Keratinocyte (primary cell): ENCODE results near the gene ERF. TPM values are rescaled to one million over a fixed set of nuclear protein-coding genes. Genes with fewer than 3 reads are reported as not detected.

Experiments used
- DNase-seq: peaks from one replicate; pipeline ENCODE4 v3.0.0-alpha.2; 2011; ENCODE audit warnings: low read depth, missing footprints, low spot score
- FAIRE-seq: peaks from 2 replicates; lab custom pipeline; 2011; peaks lifted over from hg19 to GRCh38; lab: Jason Lieb, UNC
- H2AFZ ChIP-seq: 2 replicates; pipeline ENCODE4 v1.6.0; 2012; ENCODE audit warnings: low read length, control low read depth, inconsistent platforms; ENCODE audit not compliant: control insufficient read depth
- H3K27ac ChIP-seq: 2 replicates; pipeline ENCODE4 v1.5.1; 2011; ENCODE audit warnings: low read length; ENCODE audit not compliant: control insufficient read depth, insufficient read depth
- H3K27me3 ChIP-seq: 3 replicates; pipeline ENCODE4 v1.6.0; 2011; ENCODE audit warnings: low read length; ENCODE audit not compliant: control insufficient read depth, insufficient read depth; ENCODE audit errors: extremely low read depth
- H3K36me3 ChIP-seq, 2 experiments: 2 replicates in 1 of 2; 3 replicates in 1 of 2; pipeline ENCODE4 v1.5.1; 2011; ENCODE audit warnings: low read length in 2 of 2, mild to moderate bottlenecking in 1 of 2; ENCODE audit not compliant: control insufficient read depth in 2 of 2, insufficient read depth in 2 of 2; ENCODE audit errors: extremely low read depth in 1 of 2
- H3K4me1 ChIP-seq: 3 replicates; pipeline ENCODE4 v1.5.1; 2011; ENCODE audit warnings: low read length; ENCODE audit not compliant: control insufficient read depth, insufficient read depth; ENCODE audit errors: extremely low read depth
- H3K4me2 ChIP-seq: 3 replicates; pipeline ENCODE4 v1.6.0; 2011; ENCODE audit warnings: low read depth, low read length; ENCODE audit not compliant: control insufficient read depth, insufficient read depth; ENCODE audit errors: extremely low read depth
- H3K4me3 ChIP-seq, 3 experiments: fragments of 200-600 bp in 1 of 3; sonication (generic) in 1 of 3; 2 replicates in 2 of 3; 3 replicates in 1 of 3; pipeline ENCODE4 v1.5.1; 2011 to 2016; ENCODE audit warnings: low read length in 3 of 3, mild to moderate bottlenecking in 3 of 3, control low read depth in 2 of 3, inconsistent platforms in 1 of 3, low read depth in 1 of 3, mixed read lengths in 1 of 3, mixed run types in 1 of 3, moderate library complexity in 1 of 3; ENCODE audit not compliant: control insufficient read depth in 2 of 3, insufficient read depth in 2 of 3; ENCODE audit errors: extremely low read depth in 1 of 3
- H3K79me2 ChIP-seq: 2 replicates; pipeline ENCODE4 v1.6.0; 2012; ENCODE audit warnings: low read length; ENCODE audit not compliant: control insufficient read depth, insufficient read depth
- H3K9ac ChIP-seq: 3 replicates; pipeline ENCODE4 v1.6.0; 2011; ENCODE audit warnings: low read length; ENCODE audit not compliant: control insufficient read depth, insufficient read depth; ENCODE audit errors: extremely low read depth
- H3K9me1 ChIP-seq: 3 replicates; pipeline ENCODE4 v1.6.0; 2011; ENCODE audit warnings: low read length; ENCODE audit not compliant: control insufficient read depth, insufficient read depth; ENCODE audit errors: extremely low read depth
- H3K9me3 ChIP-seq: 2 replicates; pipeline ENCODE4 v1.5.1; 2012; ENCODE audit warnings: low read depth, low read length; ENCODE audit not compliant: control insufficient read depth
- H4K20me1 ChIP-seq: 3 replicates; pipeline ENCODE4 v1.6.0; 2011; ENCODE audit warnings: low read length; ENCODE audit not compliant: control insufficient read depth, insufficient read depth; ENCODE audit errors: extremely low read depth
- EZH2 ChIP-seq: IDR thresholded peaks from one replicate; pipeline ENCODE4 v1.6.1; 2012; ENCODE audit warnings: inconsistent platforms, mild to moderate bottlenecking, low read length, moderate library complexity
- dilution Hi-C: fragments of 300-500 bp; cut with MboI; formaldehyde crosslinking; loops from one replicate; pipeline ENCODE4 v1.7.0; 2020; ENCODE audit warnings: low sequenced_read_pairs; ENCODE audit not compliant: extremely low pct_ligation_motif_present
- polyA plus RNA-seq, 5 experiments: library from polyadenylated mRNA; depleted of rRNA in 3 of 5; stranded (reverse) in 3 of 5; stranded (forward) in 1 of 5; unstranded in 1 of 5; fragments of >200 nt; gene quantifications; 1 replicate in 1 of 5; 2 replicates in 3 of 5; 3 replicates in 1 of 5; pipeline versions ENCODE4 v1.2.1 to v1.2.3, GENCODE V29; 2011 to 2012; ENCODE audit warnings: missing spikeins in 2 of 5, low read depth in 1 of 5, low replicate concordance in 1 of 5
- TF ChIP-seq, protein P1 (sequence below), 3 experiments: IDR thresholded peaks in 1 of 3; conservative IDR thresholded peaks in 1 of 3; optimal IDR thresholded peaks in 1 of 3; 2 replicates in 2 of 3; 3 replicates in 1 of 3; pipeline versions ENCODE3 to v1.5.1; 2011; ENCODE audit warnings: low read length in 3 of 3, mild to moderate bottlenecking in 3 of 3, moderate library complexity in 2 of 3, control low read depth in 1 of 3, inconsistent platforms in 1 of 3; ENCODE audit not compliant: insufficient read depth in 2 of 3; ENCODE audit errors: extremely low read depth in 1 of 3

Gene ERF
- polyA plus RNA-seq, 1 donor (not counting 4 experiments of a cell fraction or from before 2014, with no cell fraction given), result 83.5 TPM

DNA sequence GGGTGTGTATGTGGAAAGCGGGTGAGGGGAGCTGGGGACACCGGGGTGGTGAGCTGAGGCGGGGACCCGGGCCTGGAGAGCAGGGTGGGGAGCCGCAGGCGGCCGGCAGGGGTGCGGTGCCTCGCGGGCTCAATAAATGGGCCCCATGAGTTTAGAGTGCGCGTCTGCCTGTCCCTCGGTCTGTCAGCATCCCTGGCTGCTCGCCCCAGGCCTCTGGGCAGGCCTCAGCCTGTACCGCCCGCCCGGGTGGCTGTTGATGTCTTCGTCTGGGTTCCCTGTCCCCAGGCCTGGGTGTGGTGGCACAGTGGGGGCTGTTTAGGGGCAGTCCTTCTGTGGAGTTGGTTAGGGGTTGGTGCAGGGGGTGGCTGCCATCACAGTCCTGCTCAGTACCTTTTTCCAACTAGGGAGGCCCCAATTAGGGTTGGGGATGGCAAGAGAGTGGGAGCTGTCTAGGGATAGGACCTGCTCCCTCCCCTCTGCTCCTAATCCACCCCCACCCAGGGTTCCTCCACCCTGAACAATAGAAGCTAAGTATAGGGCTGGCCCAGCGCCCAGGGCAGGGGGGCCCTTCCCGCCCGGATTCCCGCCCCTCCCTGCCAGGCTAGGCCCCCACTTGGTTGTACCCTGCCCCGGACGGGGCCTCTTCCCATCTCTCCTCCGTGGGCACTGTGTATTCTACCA is 26.4 kb upstream of the ERF start:
- Histone ChIP-seq H3K9me3 (no peaks in the 10 kb centered on the region), H3K4me2 (peak overlapping the region; percentile 71), H3K27ac (peak overlapping the region; percentile 55), H3K36me3 (peaks cover 1 to 15% of the 10 kb centered on the region in 2 experiments), H4K20me1 (no peaks in the 10 kb centered on the region), H3K4me3 (peak overlapping the region; percentile 22 to 56 (median 35)), H2AFZ (no peak overlapping the region), H3K9ac (peak overlapping the region; percentile 2), H3K4me1 (peaks cover 74% of the 10 kb centered on the region), H3K27me3 (no peaks in the 10 kb centered on the region), H3K9me1 (peaks cover 3% of the 10 kb centered on the region), H3K79me2 (peaks cover 36% of the 10 kb centered on the region)
- no peak for TF ChIP-seq EZH2
- TF ChIP-seq, protein P1, sequence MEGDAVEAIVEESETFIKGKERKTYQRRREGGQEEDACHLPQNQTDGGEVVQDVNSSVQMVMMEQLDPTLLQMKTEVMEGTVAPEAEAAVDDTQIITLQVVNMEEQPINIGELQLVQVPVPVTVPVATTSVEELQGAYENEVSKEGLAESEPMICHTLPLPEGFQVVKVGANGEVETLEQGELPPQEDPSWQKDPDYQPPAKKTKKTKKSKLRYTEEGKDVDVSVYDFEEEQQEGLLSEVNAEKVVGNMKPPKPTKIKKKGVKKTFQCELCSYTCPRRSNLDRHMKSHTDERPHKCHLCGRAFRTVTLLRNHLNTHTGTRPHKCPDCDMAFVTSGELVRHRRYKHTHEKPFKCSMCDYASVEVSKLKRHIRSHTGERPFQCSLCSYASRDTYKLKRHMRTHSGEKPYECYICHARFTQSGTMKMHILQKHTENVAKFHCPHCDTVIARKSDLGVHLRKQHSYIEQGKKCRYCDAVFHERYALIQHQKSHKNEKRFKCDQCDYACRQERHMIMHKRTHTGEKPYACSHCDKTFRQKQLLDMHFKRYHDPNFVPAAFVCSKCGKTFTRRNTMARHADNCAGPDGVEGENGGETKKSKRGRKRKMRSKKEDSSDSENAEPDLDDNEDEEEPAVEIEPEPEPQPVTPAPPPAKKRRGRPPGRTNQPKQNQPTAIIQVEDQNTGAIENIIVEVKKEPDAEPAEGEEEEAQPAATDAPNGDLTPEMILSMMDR (optimal IDR thresholded peaks at IDR 0.05 in 1 of 3, IDR thresholded peaks at IDR 0.05 in 1 of 3, conservative IDR thresholded peaks at IDR 0.05 in 1 of 3; ENCODE audit: extremely low read depth in 1 of 3, insufficient read depth in 2 of 3, low read length in 3 of 3), result no peak
- DNase-seq, result peak; percentile 65
- dilution Hi-C loops, result no loop called here
- no peak for FAIRE-seq

DNA sequence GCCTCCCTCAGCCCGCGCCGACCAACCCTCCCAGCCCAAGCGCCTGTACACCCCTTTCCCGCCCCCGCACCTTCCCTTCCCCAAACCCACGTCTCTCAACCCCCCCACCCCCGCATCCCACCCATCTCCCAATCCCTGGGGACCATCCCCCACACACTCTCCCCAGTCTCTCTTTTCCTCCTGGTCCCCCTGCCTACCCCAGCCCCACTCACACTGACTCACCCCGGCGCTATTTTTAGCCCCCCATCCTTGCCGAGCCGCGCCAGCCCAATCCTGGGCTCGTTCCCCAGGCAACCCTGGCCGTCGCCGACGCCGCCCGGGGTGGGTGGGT is 25.9 kb upstream of the ERF start:
- peaks cover 37% of the 10 kb centered on the region for H3K79me2 ChIP-seq
- peaks cover 5% of the 10 kb centered on the region for H3K9me1 ChIP-seq
- H3K27me3 ChIP-seq, result no peaks in the 10 kb centered on the region
- no peaks in the 10 kb centered on the region for H3K9me3 ChIP-seq
- peak overlapping the region; percentile 68 for H3K9ac ChIP-seq
- H3K4me1 ChIP-seq, result peaks cover 75% of the 10 kb centered on the region
- no peak overlapping the region for H2AFZ ChIP-seq
- H3K4me2 ChIP-seq, result peak overlapping the region; percentile 93
- H4K20me1 ChIP-seq, result no peaks in the 10 kb centered on the region
- peak overlapping the region; percentile 56 to 83 (median 75) for H3K4me3 ChIP-seq
- peak overlapping the region; percentile 72 for H3K27ac ChIP-seq
- H3K36me3 ChIP-seq, result peaks cover 1 to 19% of the 10 kb centered on the region in 2 experiments
- dilution Hi-C loops, result no loop called here
- TF ChIP-seq, protein P1 (optimal IDR thresholded peaks at IDR 0.05 in 1 of 3, IDR thresholded peaks at IDR 0.05 in 1 of 3, conservative IDR thresholded peaks at IDR 0.05 in 1 of 3; ENCODE audit: extremely low read depth in 1 of 3, insufficient read depth in 2 of 3, low read length in 3 of 3), result no peak
- TF ChIP-seq EZH2, result no peak
- DNase-seq, result no peak
- FAIRE-seq, result no peak
